Measurements from ENCODE around the gene CCL26.

GRCh38 chr7:75804705-75805104 lies 32.7 kb upstream of the CCL26 start:
- TF ChIP-seq POLR2A (IDR thresholded peaks at IDR 0.05; ENCODE audit: low read length) (no peak), GATA1 (IDR thresholded peaks at IDR 0.05; ENCODE audit: low read depth, low read length) (no peak)

All from erythroblast (primary cell).